Natural killer cell (primary cell): ENCODE measurements around the gene PABPN1L. TPM values are rescaled to one million over a fixed set of nuclear protein-coding genes. Genes with fewer than 3 reads are reported as not detected.

Experiments
- ATAC-seq, 3 donors: fragments of 150-1000 bp in 2 of 3; fragments of 200-7000 bp in 1 of 3; cut with Tn5 transposase; 1 replicate in 1 of 3; 2 replicates in 2 of 3; pipeline ENCODE4 v1.10.0; 2021; ENCODE audit warnings: mild to moderate bottlenecking in 2 of 3, moderate library complexity in 2 of 3
- DNase-seq, 2 donors: peaks; one replicate each; pipeline versions ENCODE4 v3.0.0 to v3.0.0-alpha.2; 2013 to 2021; ENCODE audit warnings: mixed read lengths in 1 of 2
- H3K27ac ChIP-seq: one replicate; pipeline ENCODE4 v1.5.1; 2013; ENCODE audit warnings: mild to moderate bottlenecking, low read length
- H3K27me3 ChIP-seq: one replicate; pipeline ENCODE4 v1.6.1; 2013; ENCODE audit warnings: low read length; ENCODE audit not compliant: control insufficient read depth, insufficient read depth
- H3K36me3 ChIP-seq: one replicate; pipeline ENCODE4 v1.6.1; 2013; ENCODE audit warnings: low read length; ENCODE audit not compliant: control insufficient read depth, insufficient read depth
- H3K4me1 ChIP-seq: one replicate; pipeline ENCODE4 v1.6.1; 2013; ENCODE audit warnings: low read length; ENCODE audit not compliant: control insufficient read depth, insufficient read depth
- H3K4me3 ChIP-seq: one replicate; pipeline ENCODE4 v1.5.1; 2013; ENCODE audit warnings: low read length
- H3K9me3 ChIP-seq: one replicate; pipeline ENCODE4 v1.6.1; 2013; ENCODE audit warnings: low read length; ENCODE audit not compliant: control insufficient read depth, insufficient read depth
- H3K27ac Mint-ChIP-seq, 2 donors: one replicate each; pipeline ENCODE4 v1.8.0; 2022; ENCODE audit warnings: mild to moderate bottlenecking in 2 of 2, mixed read lengths in 2 of 2, moderate library complexity in 1 of 2
- H3K27me3 Mint-ChIP-seq, 2 donors: one replicate each; pipeline ENCODE4 v1.8.0; 2022; ENCODE audit warnings: low read depth in 2 of 2, mixed read lengths in 2 of 2
- H3K36me3 Mint-ChIP-seq: one replicate; pipeline ENCODE4 v1.8.0; 2022; ENCODE audit warnings: mixed read lengths
- H3K4me1 Mint-ChIP-seq, 2 donors: one replicate each; pipeline ENCODE4 v1.8.0; 2022; ENCODE audit warnings: mixed read lengths in 2 of 2
- H3K4me3 Mint-ChIP-seq: one replicate; pipeline ENCODE4 v1.8.0; 2022; ENCODE audit warnings: mild to moderate bottlenecking, moderate library complexity, mixed read lengths
- H3K9me3 Mint-ChIP-seq, 2 donors: one replicate each; pipeline ENCODE4 v1.8.0; 2022; ENCODE audit warnings: mixed read lengths in 2 of 2
- CTCF ChIP-seq: fragments of 200-600 bp; IDR thresholded peaks from one replicate; pipeline ENCODE4 v1.8.0; 2022; ENCODE audit warnings: antibody characterized with exemption
- WGBS: methylation state at CpG from one replicate; pipeline ENCODE4 v1.1.7; 2013; ENCODE audit warnings: missing lambda C conversion rate; ENCODE audit not compliant: insufficient coverage; 5-methylcytosine and 5-hydroxymethylcytosine counted together
- intact Hi-C: fragments of 100-400 bp; cut with micrococcal nuclease; formaldehyde crosslinking; loops from one replicate; pipeline ENCODE4 v1.14.2; 2022
- total RNA-seq, 4 donors: library from RNA; stranded (reverse); fragments of 120-200 nt in 1 of 4; gene quantifications; one replicate each; pipeline versions ENCODE4 v1.2.3 to v1.2.4, GENCODE V29; 2013 to 2022

PABPN1L gene
- total RNA-seq, 3 donors from 2014 or later (not counting 1 experiment from before 2014, with no cell fraction given): 0.43 TPM; not detected in 2

GRCh38 chr16:88855736-88856121 is 10.7 kb downstream of the PABPN1L start:
- 92% methylated on average over 13 of the region's 13 CpGs for WGBS
- intact Hi-C loops: loop anchor here (2.0 to 5.0 kb wide), 2 partner anchors 43 to 118 kb away; no protein-coding TSS in a partner anchor
- TF ChIP-seq CTCF: no peak
- Mint-ChIP-seq H3K36me3 (no peaks in the 10 kb centered on the region), H3K27me3 (no peaks in the 10 kb centered on the region), H3K27ac (peak overlapping the region; percentile 79 to 93), H3K4me3 (peak overlapping the region; percentile 81), H3K9me3 (no peaks in the 10 kb centered on the region), H3K4me1 (peaks cover 25 to 36% of the 10 kb centered on the region in 2 donors)
- no peak for ATAC-seq
- H3K27me3 ChIP-seq: no peaks in the 10 kb centered on the region
- H3K36me3 ChIP-seq: peaks cover 16% of the 10 kb centered on the region
- peak overlapping the region; percentile 43 for H3K27ac ChIP-seq
- H3K4me1 ChIP-seq: peaks cover 43% of the 10 kb centered on the region
- H3K9me3 ChIP-seq: no peaks in the 10 kb centered on the region
- peak in 1 of 2 donors; percentile 32 for DNase-seq
- no peak overlapping the region for H3K4me3 ChIP-seq

DNA sequence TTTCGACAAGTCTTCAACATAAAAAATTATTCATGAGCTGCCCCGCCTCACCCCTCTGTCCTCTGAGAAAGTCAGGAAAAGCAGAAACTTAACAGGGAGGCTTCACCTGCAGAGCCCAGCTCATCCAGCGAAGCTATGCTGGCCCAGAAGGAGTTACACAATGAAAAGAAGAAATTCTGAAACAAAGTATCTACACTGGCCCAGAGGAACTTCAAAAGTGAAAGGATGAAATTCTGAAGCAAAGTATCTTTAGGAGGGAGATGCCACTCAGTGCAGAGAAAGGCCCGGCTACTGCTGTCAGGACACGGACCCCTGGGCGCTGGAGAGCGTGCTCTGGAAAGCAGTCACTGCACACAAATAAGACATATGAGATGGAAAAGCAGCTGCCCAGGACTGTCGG is 11.3 kb downstream of the PABPN1L start:
- 85% methylated on average over 7 of the region's 8 CpGs for WGBS
- DNase-seq (peak in 1 of 2 donors; percentile 15), ATAC-seq (no peak)
- peaks cover 14% of the 10 kb centered on the region for H3K36me3 ChIP-seq
- H3K4me1 ChIP-seq: peaks cover 43% of the 10 kb centered on the region
- no peaks in the 10 kb centered on the region for H3K27me3 ChIP-seq
- peak overlapping the region; percentile 81 for H3K4me3 Mint-ChIP-seq
- no peaks in the 10 kb centered on the region for H3K27me3 Mint-ChIP-seq
- no peaks in the 10 kb centered on the region for H3K9me3 ChIP-seq
- no peaks in the 10 kb centered on the region for H3K36me3 Mint-ChIP-seq
- intact Hi-C loops: loop anchor here (5.0 kb wide), 1 partner anchor 118 kb away; no protein-coding TSS in a partner anchor
- no peaks in the 10 kb centered on the region for H3K9me3 Mint-ChIP-seq
- H3K27ac ChIP-seq: peak overlapping the region; percentile 21
- H3K4me1 Mint-ChIP-seq: peaks cover 25 to 36% of the 10 kb centered on the region in 2 donors
- H3K4me3 ChIP-seq: no peak overlapping the region
- no peak for TF ChIP-seq CTCF
- peak overlapping the region; percentile 70 to 79 for H3K27ac Mint-ChIP-seq

DNA sequence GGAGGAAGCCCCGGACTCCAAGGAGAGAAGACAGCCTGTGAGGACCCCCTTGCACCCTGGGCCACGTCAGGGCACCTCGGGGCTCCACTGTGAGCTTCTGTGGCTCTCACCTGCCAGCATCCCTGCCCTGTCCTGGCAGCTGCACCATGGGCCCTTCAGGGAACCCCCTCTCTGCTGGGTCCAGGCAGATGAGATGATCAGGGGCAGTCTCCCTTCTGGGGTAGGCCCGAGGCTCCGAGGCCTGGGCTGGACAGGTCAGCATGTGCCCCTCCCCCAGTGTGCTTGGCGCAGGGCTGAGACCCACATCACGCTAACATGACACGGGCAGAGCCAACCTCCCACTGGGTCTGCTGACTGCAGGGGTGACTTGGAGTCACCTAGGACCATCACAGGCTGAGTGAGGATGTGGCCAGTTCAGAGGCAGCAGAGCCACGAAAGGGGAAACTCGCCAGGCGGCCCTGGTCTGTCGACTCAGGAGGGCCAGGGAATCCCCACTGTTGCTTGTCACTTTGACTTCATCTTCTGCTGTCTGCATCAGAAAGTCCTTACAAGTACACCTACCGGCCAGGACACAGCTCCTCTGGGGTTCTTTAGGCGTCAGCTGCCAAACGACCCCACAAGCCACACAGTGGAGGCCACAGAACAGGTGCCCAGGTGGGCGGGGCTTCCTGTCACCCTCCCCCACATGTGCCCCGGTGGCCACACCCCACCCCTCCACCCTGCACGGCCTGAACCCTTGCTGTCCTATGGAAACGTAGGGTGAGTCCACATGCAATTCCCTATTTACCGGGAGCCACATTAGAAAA is 12.0 kb downstream of the PABPN1L start:
- Mint-ChIP-seq H3K36me3 (no peaks in the 10 kb centered on the region), H3K27me3 (no peaks in the 10 kb centered on the region), H3K4me1 (peaks cover 25 to 36% of the 10 kb centered on the region in 2 donors), H3K9me3 (no peaks in the 10 kb centered on the region), H3K4me3 (peak overlapping the region; percentile 81), H3K27ac (peak overlapping the region; percentile 70 to 79)
- 38% methylated on average over 17 of the region's 20 CpGs for WGBS
- Histone ChIP-seq H3K4me3 (no peak overlapping the region), H3K36me3 (peaks cover 12% of the 10 kb centered on the region), H3K4me1 (peaks cover 43% of the 10 kb centered on the region), H3K27ac (peak overlapping the region; percentile 19), H3K9me3 (no peaks in the 10 kb centered on the region), H3K27me3 (no peaks in the 10 kb centered on the region)
- intact Hi-C loops: loop anchor here (5.0 kb wide), 1 partner anchor 117 kb away; no protein-coding TSS in a partner anchor
- no peak for TF ChIP-seq CTCF
- DNase-seq (peak; percentile 33 to 61), ATAC-seq (peak; percentile 9 to 27 (median 20))
